Measurements from ENCODE around the gene LRBA.

GRCh38 chr4:150590631-150591030, 424.5 kb downstream of the LRBA start:
- TF ChIP-seq CTCF (IDR thresholded peaks at IDR 0.05; ENCODE audit: borderline replicate concordance, extremely low read depth, low read length, poor library complexity, severe bottlenecking): no peak
- TF ChIP-seq EZH2 (IDR thresholded peaks at IDR 0.05; ENCODE audit: borderline replicate concordance, low read depth, low read length, severe bottlenecking): no peak
